Epithelial cell of esophagus (primary cell): ENCODE results near the gene KRT34.
A peak's percentile ranks its signal among the peaks of the same experiment; 100 is the strongest.

Source experiments
- DNase-seq: peaks from one replicate; pipeline ENCODE4 v3.0.0; 2010; ENCODE audit warnings: low read depth
- H3K4me3 ChIP-seq: 2 replicates; pipeline ENCODE4 v1.5.1; 2011; ENCODE audit warnings: mild to moderate bottlenecking, low read length, control low read depth
- TF ChIP-seq, protein P1 (sequence below): IDR thresholded peaks from 2 replicates; pipeline ENCODE4 v1.5.1; 2011; ENCODE audit warnings: low read depth, mild to moderate bottlenecking, low read length, control low read depth, inconsistent platforms; ENCODE audit not compliant: insufficient read depth; ENCODE audit errors: missing control alignments

KRT34 gene

DNA sequence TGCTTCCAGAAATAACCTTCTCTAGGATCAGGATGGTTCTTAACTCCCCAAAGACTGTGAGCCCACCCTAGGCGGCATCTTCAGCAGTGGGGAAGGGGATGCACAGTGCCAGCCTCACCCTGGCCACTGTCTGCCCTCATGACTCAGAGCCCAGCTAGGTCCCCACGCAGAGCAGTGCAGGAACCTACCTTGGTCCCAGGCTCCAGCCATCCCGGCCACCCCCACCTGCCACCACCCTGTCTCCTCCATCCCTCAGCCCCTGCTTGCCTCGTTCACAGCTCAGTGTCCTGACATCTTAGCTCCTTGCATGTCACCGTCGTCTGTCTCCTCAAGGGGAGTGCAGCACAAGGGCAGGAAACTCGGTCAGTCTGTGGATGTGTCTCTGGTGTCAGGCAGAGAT lies 50.5 kb downstream of the KRT34 start:
- TF ChIP-seq, protein P1, sequence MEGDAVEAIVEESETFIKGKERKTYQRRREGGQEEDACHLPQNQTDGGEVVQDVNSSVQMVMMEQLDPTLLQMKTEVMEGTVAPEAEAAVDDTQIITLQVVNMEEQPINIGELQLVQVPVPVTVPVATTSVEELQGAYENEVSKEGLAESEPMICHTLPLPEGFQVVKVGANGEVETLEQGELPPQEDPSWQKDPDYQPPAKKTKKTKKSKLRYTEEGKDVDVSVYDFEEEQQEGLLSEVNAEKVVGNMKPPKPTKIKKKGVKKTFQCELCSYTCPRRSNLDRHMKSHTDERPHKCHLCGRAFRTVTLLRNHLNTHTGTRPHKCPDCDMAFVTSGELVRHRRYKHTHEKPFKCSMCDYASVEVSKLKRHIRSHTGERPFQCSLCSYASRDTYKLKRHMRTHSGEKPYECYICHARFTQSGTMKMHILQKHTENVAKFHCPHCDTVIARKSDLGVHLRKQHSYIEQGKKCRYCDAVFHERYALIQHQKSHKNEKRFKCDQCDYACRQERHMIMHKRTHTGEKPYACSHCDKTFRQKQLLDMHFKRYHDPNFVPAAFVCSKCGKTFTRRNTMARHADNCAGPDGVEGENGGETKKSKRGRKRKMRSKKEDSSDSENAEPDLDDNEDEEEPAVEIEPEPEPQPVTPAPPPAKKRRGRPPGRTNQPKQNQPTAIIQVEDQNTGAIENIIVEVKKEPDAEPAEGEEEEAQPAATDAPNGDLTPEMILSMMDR: no peak
- no peak for DNase-seq
- no peak overlapping the region for H3K4me3 ChIP-seq

DNA sequence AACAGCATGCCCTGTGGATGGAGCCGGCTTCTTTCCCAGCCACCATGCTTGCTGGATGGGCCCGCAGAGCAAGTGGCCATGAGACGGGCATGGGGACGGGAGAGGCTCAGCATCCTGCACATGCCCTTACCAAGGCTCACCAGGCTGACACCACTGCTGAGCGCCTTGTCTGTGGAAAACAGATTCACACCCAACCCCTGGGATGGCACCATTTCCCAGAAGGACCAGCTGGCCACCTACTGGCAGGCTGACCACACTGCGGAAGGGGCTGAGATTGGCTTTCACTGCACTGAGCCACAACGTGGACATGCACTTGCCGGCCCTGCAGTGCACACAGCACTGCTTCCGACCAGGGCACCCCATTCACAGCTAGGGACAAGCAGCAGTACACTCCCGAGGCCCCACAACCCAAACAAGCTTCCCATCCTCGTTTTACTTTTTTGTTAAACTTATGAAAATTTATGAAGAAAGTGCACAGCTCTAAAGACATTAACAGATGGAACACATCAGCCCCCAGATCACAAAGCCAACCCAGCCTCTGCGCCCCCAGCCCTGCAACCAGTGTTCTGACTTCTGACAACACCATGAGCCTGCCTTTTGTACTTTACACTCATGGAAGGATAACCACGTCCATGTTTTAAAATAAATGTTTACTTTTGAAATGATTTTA lies 52.7 kb downstream of the KRT34 start:
- no peak overlapping the region for H3K4me3 ChIP-seq
- TF ChIP-seq, protein P1: peak; percentile 89
- peak; percentile 72 for DNase-seq

DNA sequence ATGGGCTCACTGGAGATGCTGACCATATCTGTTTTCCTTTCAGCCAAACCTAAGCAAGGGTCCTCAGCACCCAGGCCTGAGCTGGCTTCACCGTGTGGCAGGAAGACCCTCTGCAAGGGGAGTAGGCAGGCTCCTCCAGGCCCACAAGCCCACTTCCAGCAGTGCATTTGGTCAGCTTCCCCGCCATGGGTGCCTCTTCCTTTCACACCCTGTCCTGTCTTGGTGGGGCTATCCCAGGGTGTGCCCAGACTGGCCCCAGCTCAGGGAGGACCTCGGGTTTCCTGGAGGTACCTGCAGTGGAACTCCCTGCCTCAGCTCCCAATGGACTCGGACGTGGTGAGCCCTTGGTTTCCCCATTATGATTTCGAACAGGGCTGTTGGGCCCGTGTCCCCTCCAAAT lies 53.9 kb downstream of the KRT34 start:
- DNase-seq: no peak
- no peak overlapping the region for H3K4me3 ChIP-seq
- TF ChIP-seq, protein P1: no peak
